Right renal pelvis (tissue), 4 donors: ENCODE results near the gene ADAM12. TPM values are rescaled to one million over a fixed set of nuclear protein-coding genes. Genes with fewer than 3 reads are reported as not detected.

Experiments
- DNase-seq, 4 donors: peaks; one replicate each; pipeline ENCODE4 v3.0.0-alpha.2; 2013; ENCODE audit warnings: low read depth in 4 of 4, low spot score in 3 of 4, missing footprints in 1 of 4
- polyA plus RNA-seq, 4 donors: library from polyadenylated mRNA; unstranded; fragments of 120-200 nt; gene quantifications; one replicate each; pipeline ENCODE4 v1.2.1, GENCODE V29; 2013; ENCODE audit not compliant: insufficient read length in 4 of 4

The ADAM12 gene, protein sequence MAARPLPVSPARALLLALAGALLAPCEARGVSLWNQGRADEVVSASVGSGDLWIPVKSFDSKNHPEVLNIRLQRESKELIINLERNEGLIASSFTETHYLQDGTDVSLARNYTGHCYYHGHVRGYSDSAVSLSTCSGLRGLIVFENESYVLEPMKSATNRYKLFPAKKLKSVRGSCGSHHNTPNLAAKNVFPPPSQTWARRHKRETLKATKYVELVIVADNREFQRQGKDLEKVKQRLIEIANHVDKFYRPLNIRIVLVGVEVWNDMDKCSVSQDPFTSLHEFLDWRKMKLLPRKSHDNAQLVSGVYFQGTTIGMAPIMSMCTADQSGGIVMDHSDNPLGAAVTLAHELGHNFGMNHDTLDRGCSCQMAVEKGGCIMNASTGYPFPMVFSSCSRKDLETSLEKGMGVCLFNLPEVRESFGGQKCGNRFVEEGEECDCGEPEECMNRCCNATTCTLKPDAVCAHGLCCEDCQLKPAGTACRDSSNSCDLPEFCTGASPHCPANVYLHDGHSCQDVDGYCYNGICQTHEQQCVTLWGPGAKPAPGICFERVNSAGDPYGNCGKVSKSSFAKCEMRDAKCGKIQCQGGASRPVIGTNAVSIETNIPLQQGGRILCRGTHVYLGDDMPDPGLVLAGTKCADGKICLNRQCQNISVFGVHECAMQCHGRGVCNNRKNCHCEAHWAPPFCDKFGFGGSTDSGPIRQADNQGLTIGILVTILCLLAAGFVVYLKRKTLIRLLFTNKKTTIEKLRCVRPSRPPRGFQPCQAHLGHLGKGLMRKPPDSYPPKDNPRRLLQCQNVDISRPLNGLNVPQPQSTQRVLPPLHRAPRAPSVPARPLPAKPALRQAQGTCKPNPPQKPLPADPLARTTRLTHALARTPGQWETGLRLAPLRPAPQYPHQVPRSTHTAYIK
- 10 to 100 TPM; 17.9 to 29.0 (median 27.5) TPM for polyA plus RNA-seq

DNA sequence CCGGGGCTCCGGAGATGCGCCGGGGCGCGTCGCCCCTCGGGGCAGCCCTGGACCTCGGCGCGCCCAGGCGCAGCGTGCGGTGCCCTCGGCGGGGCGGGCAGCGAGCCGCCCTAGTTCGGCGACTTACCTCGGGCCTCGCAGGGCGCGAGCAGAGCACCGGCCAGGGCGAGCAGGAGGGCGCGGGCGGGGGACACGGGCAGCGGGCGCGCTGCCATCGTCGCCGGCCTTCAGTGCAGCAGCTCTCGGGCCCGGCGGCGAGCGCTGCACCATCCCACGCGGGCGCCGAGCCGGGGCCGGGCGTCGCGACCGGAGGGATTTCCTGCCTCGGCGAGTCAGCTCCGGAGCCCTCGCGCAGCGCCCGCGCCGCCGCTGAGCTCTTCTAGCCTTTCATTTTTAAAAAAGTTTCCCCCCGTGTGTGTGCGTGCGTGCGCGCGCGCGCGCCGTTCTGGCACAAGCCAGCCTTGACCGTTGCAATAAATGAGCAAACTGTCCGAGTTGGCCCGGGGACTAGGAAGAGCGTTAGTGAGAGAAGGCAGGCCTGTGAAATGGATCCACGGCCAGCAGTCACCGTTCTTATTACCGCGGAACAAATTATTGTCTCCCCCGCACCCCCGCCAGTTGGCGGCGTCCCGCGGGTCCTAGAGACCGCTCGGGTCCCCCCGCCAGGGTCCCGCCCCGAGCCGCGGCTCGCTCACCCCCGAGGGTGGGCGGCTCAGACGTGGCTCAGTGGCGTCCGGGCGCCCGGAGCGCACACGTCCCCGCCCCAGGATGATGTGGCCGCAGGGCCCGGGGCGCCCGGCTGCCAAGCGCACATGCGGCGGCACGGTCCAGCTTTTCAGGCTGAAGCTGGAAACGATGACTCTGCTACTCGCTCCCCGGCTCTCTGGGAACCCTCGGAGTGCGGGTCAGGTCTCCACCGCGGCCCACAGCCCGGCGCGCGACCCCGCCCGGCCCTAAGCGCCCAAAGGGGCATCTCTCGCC is at the start of gene ADAM12:
Gene ADAM12 (minus strand): TSS at position 547 of the 981 bp plus-strand sequence. CDS start 332 bp downstream, at position 215.
- no peak for DNase-seq

DNA sequence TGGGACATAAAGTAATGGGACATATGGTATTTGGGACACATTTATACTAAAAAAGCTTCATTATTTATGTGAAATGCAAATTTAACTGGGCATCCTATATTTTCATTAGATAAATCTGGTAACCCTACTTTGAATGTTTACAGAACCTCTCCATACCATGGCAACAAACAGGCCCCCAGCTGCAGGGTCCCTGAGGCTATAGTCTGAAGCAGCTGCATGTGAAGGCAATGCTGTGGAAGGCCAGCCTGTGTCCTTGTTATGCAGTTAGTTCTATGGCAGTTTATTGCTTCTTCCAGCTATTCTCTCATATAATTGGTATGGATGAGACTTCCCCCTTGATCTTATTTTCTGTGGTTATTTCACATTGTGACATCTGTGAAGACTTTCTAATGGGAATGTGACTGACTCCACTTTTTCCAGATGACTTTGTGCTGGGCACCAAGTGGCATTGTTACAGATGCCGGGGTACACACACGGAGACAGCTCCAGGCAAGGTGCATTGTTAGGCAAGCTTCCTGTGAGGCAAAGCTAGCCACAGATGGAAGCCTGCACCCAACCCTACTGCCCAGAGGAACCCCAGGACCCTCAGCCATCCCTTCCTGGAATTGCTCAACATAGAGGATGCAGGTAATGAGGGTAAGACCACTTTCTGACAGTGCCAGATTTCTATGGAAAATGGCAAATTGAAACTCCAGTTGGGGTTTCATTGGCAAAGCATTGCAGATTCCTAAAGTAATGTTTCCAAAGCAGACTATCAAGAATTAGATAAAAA is 49.5 kb upstream of the ADAM12 start:
- no peak for DNase-seq

DNA sequence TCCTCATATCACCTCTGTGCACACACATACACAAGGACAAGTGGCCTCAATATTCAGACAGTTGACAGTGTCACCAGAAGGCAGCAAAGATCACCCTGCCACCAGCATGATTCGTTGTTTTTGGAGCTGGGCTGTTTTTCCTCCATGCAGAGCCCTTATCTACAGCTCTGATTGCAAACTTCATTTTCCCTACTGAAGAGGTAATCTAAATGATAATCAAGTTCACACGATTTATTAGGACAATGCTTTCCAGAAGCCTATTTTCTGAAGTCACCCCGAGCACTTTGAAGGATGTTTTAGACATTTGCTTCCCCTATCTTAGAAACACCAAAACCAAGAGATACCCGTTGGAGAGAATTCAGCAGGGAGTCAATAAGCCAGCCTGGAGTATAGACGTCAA is 46.0 kb upstream of the ADAM12 start:
- DNase-seq, result no peak

DNA sequence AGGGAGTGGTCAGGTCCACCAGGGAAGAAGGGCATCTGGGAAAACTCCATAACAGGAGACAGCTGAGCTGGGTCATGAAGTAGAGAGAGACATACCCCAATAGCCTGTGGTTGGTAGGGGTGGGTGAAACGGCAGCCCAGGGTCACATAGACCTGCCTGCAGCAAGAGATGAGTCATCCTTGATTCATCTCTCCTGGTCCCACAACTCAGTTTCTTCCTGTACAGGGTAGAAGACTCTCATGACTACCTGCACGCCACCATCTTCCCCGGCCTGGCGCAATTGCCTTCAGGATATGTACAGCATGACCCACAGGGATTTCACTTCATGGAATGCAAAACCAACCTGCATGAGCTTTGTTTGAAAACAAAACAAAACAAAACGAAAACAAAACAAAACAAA is 45.1 kb upstream of the ADAM12 start:
- DNase-seq, result no peak

DNA sequence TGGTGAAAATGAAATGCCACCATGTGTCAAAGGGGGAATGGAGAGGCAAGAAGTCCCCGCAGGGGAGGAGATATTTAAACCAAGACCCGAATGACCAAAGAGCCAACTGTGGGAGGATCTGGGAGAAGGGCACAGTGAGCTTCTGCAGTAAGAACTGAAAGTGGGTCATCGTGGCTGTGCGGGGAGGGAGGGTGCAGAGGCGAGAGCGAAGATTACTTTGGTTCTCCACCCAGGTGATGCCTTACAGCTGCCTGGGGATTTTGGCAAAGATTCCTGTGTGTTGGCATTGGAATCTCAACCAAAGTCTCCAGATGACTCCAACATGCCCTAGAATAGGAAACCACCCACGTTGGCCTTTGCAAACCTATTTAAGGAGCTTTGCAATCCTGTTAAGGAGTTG is 44.2 kb upstream of the ADAM12 start:
- DNase-seq, result no peak

DNA sequence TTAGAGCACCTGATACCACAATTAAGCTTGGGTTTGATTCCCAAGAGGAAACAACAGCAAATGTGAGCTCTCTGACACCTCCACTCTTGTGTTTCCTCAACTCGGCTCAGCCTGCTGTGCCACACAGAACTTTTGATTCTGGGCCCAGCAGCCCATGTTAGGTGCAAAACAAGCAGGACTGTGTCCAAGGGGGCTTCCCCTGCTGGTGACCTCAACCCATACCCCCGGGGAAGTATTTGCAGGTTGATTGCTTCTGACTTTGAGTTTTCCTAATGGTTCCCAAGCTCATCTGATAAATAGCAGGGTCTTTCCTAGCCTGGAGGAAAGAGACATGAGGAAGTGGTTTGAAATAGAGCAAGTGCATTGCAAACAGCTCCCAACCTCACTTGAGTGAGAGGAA is 43.5 kb upstream of the ADAM12 start:
- DNase-seq, result no peak

DNA sequence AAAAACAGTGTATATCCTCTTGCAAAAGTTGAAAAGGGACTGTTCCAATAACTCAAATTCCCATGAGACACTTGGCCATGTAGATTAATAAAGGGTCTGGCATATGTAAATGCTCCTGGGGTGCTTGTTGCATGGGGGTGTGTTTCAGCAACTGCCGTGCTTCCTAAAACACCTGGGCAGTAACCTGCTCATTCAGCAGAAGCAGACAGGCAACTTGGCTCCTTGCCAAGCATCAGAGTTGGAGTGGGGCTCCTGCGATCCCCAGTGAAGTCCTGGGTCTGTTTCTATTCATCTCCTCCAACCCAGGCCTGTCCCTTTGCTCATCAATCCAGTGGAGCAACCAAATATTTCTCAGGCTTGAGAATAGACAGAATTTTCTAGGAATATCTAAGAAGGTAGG is 42.2 kb upstream of the ADAM12 start:
- no peak for DNase-seq

DNA sequence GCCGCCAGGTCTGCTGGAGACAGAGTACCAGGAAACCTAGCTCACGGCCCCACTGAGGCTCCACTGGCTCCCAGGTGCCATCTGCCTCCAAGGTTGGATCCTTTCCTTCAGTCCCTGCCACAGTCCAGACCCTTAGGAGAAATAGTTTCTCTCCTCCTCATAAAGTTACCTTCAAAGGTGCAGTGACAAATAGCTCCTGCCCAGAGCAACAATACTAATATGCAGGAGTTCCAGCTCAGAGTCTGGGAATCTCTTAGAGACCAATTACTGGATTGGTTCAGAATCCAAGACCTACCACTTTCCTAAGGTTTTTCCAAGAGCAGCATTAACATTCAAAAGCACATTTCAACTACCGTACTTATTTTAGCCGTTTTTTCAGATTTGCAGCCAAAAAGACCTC is 41.0 kb upstream of the ADAM12 start:
- no peak for DNase-seq

DNA sequence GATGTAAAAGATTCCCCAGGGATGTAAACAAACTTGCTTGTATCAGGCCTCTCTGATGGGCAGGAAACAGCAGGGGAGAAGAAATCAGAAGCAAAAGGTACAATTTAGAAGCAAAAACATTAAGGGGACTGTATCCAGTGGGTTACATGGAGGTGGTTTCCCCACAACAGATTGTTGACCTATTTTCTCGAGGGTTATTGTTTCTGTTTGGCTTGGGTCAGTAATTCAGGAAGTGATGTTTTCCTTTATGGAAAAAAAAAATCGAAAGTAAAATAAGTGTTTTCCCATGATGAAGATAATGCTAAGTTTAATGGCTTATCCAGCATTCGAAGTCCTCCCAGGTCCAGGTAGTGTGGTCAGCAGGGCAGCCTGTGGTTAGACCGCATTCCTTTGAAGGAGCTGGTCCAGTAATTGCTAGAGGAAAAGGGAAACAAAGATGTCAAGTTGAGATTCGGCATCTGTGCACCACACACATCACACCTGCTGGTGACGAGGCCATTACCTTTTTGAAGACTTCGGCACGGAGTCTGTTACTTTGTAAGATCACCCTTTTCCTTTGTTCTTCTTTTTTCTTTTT is 37.3 kb upstream of the ADAM12 start:
- peak; percentile 28 to 43 (median 37) for DNase-seq

DNA sequence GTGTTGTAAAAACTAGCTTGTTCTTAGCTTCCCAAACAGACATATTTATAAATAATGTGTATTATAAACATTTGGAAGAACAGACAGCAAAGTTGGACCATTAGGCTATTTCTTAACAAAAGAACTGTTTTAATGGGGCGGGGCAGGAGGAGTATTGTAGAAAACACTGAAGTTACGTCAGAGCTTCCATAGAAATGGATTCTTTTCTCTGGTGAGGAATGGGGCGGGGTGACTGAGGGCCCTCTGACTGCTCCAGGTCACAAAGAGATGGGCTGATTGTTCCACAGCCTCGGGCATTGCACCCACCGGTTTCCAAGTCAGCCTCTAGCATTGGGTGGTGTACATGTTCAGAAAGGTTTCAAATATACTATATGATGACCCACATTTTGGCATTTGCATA is 36.8 kb upstream of the ADAM12 start:
- DNase-seq, result no peak

DNA sequence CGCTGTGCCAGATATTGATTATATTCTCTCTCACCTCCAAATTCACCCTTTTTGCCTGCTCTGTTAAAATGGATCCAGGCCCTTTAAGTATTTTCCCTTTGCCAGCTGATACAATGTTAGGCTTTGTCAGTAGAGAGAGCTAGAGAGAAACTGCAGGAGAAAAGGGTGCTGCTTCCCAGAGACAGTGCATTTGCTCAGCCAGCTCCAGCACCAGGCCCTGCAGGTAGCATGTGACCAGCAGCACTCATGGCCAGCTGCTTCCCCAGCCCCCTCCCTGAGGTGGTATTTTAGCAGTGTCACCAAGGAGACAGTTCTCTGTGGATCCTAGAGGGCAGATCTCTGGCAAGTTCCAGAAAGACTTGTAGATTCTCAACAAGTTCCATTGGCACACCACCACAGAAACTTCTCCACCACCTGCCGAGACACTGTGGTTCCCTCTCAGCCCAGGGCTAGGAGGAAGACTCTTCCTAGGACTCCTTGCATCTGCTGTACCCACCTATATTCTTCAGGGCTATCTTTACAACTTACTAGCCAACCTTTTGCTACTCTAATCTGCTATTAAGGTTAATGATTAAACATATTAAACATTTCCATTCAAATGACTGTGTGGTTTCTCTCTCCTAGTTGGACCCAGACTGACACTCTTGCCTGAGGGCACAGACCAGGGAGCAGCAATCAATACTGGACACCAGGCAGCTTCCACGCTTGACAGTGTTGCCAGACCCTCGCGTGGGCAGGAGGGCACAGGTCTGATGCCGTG is 35.6 kb upstream of the ADAM12 start:
- DNase-seq, result no peak

DNA sequence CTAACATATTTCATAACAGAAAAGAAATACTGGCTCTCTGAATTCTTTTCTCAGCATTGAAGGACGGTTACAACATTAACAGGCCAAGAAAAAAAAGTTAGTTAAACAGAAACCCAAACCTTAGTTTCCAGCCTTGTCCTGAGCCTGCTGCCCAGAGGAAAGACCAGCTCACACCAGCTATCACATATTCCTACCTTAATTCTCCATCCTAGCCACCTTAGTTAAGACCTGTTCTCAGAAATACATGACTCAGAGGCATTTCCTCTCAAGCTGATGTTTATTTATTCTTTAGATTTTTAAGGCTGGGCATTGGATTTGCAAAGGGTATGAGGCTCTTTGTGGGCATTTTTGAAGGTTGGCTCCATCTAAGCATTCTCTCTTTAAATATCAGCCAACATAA is 34.3 kb upstream of the ADAM12 start:
- DNase-seq, result no peak

DNA sequence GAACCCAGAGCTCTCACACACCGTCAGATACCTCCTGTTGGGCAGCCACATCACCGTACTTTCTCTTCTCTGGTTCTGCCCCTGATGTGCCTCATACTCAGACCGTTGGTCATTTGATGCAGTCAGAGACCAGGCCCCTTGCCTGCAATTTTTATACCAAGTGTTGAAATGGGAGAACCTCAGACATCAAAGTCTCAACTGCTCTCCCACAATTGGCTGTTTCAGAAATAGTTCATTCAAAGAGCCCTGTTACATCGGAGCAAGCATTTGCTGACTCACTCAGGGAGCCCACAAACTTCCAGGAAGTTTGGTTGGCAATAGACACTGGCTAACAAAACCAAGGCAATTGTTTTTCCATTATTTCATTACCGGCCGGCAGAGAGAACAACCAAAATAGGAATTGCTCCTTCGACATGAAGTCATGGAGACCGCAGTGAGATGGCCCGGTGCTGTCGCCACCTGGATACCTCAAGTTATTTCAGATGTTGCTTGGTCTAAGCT is 33.5 kb upstream of the ADAM12 start:
- no peak for DNase-seq

DNA sequence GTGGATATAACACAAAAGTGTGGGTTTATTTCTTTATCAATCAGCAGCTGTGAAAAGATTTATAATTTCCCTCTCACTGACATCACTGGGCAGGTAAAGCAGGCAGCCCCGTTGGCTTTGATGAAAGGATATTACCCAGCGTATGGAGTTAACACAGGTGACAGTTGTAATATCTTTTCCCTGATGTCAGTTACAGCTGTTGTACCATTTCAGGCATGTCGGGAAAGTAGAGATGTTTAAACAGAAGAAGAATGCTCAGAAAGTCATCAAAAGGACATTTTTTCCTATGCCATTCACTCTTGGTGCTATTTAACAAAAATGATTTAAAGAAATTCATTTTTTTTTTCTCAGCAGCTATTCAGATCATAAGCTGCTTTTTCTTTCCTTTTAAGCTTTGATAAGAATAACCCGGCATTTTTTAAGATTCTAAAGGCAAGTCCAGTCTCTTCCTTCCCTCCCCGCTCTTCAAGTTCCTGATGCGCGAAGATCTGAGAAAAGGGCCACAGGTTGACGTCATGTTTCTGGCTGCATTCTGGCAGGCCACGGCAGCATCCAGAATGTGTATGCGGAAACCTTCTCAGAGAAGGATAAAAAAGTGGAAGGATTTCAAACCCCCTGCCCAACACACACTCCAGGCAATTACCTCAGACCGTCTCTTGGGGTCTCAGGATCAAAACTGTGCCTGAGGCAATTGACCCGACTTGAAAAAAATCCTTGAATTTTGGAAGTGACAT is 32.5 kb upstream of the ADAM12 start:
- DNase-seq, result no peak

DNA sequence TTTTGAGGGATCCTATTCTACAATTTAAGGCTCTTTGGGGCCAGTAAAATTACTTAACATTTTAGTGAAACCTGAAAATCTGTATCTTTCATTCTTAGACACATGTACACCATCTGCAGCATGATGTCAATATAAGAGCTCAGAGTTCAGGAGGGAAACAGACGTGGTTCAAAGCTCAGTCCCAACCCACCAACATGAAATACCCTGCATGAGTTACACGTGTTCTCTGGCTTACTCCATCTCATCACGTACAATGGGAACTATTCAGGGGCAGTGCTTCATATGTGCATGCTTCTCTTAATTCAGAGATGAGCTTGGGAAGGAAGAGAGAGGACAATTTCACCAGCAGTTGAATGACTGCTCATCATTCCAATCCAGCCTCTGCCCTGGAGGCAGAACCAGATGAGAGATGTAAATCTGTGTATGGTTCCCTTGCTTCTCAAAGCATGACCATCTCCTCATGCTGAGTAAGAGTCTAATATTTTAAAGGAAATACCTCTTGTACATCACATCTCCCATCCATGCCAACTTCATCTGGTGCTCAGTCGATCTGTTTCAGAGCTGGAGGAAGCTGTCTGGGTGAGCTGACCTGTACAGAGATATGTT is 29.0 kb upstream of the ADAM12 start:
- no peak for DNase-seq

DNA sequence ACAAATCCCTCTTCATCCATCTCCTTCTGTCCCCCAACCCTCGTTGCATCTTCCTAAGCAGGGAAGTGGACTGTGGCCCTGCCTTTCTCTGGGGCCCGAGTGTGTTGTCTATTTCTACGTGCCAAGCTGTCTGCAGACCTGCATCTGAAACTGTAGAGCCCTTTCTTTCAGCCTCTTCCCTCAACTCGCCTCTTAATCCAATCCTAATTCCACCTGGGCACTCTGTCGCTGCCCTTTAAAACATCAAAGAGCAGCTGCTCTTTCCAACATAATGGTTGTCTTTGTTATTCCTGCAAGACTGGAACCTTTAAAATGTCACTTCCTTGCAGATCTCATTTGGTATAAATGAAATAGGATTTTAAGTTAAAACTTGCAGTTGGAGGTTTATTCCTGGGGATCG is 21.5 kb upstream of the ADAM12 start:
- DNase-seq, result no peak

DNA sequence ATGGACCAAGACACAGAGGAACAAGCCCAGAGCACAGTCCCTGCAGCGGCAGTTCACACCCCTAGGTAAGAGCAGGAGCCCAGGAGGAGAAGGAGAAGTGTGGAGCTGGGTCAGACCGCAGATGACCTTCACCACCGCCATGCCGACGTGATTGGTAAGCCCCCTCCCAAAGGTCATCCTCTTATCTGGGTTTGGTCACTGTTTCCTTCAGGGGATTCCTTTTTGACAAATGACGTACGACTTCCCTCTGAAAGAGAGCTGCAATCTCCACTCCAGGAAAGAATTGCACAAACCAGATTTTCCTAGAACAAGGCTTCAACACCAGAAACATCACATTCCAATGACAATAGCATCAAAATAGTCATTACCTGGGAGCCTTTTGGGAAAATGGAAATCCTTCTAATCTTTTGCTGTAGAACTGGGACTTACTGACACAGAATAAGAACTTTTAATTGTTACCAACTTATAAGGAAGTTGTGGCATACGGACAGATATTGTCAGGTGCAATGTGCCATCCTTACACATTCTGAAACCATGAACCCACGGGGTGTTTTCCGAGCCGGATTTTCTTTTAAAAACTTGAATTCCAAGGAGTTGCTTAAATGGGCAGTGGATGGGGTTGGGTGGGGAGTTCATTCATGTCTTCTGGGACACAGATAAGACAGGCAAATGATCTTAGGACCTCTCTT is 20.8 kb upstream of the ADAM12 start:
- DNase-seq, result no peak
